ENCODE data around the gene KRI1. TPM values are rescaled to one million over a fixed set of nuclear protein-coding genes. Genes with fewer than 3 reads are reported as not detected.

Gene KRI1
- total RNA-seq, 1 donor from 2014 or later = 25.2 TPM

DNA sequence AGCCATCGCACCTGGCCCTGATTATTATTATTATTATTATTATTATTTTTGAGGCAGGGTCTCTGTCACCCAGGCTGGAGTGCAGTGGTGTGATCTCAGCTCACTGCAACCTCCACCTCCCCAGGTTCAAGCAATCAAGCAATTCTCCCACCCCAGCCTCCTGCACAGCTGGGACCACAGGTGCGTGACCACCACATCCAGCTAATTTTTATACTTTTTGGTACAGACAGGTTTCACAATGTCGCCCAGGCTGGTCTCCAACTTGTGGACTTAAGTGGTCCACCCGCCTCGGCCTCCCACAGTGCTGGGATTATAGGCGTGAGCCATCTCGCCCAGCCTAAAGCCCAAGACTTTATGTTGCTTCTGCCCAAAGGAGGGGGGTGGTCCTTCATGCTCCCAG is 27.3 kb upstream of the KRI1 start:
- Histone ChIP-seq H3K27me3 (ENCODE audit: low read depth) (no peaks in the 10 kb centered on the region), H3K36me3 (no peaks in the 10 kb centered on the region), H3K4me1 (peaks cover 43% of the 10 kb centered on the region), H3K4me3 (no peak overlapping the region), H3K9me3 (no peaks in the 10 kb centered on the region), H3K27ac (peak overlapping the region; percentile 49)
- TF ChIP-seq, protein P1, sequence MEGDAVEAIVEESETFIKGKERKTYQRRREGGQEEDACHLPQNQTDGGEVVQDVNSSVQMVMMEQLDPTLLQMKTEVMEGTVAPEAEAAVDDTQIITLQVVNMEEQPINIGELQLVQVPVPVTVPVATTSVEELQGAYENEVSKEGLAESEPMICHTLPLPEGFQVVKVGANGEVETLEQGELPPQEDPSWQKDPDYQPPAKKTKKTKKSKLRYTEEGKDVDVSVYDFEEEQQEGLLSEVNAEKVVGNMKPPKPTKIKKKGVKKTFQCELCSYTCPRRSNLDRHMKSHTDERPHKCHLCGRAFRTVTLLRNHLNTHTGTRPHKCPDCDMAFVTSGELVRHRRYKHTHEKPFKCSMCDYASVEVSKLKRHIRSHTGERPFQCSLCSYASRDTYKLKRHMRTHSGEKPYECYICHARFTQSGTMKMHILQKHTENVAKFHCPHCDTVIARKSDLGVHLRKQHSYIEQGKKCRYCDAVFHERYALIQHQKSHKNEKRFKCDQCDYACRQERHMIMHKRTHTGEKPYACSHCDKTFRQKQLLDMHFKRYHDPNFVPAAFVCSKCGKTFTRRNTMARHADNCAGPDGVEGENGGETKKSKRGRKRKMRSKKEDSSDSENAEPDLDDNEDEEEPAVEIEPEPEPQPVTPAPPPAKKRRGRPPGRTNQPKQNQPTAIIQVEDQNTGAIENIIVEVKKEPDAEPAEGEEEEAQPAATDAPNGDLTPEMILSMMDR (IDR thresholded peaks at IDR 0.05) = no peak
- DNase-seq (no peak), ATAC-seq (no peak)
- intact Hi-C loops (cut with DNase I) = no loop called here

DNA sequence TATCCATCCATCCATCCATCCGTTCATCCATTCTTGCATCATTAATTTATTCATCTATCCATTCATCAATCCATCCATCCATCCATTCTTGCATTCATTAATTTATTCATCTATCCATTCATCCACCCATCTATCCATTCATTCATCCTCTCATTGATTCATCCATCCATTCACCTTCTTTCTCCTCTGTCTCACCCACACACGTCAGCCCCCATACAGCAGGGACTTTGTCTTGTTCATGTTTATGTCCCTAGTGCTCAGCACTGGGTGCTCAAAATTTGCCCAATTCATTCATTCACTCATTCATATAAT is 22.0 kb upstream of the KRI1 start:
- Histone ChIP-seq H3K27me3 (ENCODE audit: low read depth) (no peaks in the 10 kb centered on the region), H3K4me3 (no peak overlapping the region), H3K4me1 (peaks cover 6% of the 10 kb centered on the region), H3K36me3 (no peaks in the 10 kb centered on the region), H3K27ac (no peak overlapping the region), H3K9me3 (no peaks in the 10 kb centered on the region)
- intact Hi-C loops (cut with DNase I) = loop anchor here (10.0 kb wide), 1 partner anchor 57 kb away; no protein-coding TSS in a partner anchor
- ATAC-seq = no peak
- TF ChIP-seq, protein P1 (IDR thresholded peaks at IDR 0.05) = no peak
- DNase-seq = no peak

DNA sequence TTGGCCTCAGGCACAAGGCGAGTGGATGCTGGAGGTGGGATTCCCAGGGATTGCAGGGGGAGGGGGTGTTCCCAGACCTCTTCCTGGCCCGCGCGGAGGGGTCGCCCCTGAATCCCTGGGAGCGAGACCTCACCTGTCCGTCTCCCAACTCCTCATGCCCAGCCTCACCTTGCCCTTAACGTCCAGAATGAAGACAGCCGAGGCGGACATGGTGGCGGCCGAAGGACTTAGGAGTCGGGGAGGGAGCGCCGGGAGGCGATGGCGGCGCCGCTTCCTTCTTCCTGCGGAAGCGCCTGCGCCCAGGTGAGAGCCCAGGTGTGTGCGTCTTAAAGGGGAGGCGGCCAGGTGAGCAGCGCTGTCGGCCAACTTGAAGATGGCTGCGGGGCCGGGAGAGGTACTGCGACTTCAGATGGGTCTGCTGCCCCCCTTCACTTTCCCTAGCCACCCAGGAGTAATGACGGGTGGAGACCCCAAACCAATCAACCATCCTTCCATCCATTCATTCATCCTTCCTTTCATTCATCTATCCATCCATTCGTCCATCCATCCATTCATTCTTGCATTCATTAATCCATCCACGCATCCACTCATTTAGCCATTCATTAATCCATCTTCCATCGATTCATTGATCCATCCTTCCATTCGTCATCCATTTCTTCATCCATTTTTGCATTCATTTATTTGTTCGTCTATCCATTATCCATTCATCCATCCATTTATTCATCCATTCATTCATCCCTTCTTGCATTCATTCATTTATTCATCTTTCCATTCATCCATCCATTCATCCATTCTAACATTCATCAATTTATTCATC is 21.4 kb upstream of the KRI1 start, which contains the start of gene AP1M2:
Gene AP1M2, minus strand, starts transcription at position 291 of the 817 bp plus-strand sequence. Its CDS starts 81 bp downstream, at position 210.
- Histone ChIP-seq H3K4me1 (peaks cover 6% of the 10 kb centered on the region), H3K4me3 (peak within 1 kb of the TSS; percentile 49), H3K27ac (peak within 1 kb of the TSS; percentile 20), H3K36me3 (no peaks in the 10 kb centered on the region), H3K27me3 (ENCODE audit: low read depth) (no peaks in the 10 kb centered on the region), H3K9me3 (no peaks in the 10 kb centered on the region)
- TF ChIP-seq, protein P1 (IDR thresholded peaks at IDR 0.05) = no peak
- DNase-seq (peak; percentile 73), ATAC-seq (peak; percentile 80 to 85)
- intact Hi-C loops (cut with DNase I) = loop anchor here (10.0 kb wide), 1 partner anchor 58 kb away; no protein-coding TSS in a partner anchor

DNA sequence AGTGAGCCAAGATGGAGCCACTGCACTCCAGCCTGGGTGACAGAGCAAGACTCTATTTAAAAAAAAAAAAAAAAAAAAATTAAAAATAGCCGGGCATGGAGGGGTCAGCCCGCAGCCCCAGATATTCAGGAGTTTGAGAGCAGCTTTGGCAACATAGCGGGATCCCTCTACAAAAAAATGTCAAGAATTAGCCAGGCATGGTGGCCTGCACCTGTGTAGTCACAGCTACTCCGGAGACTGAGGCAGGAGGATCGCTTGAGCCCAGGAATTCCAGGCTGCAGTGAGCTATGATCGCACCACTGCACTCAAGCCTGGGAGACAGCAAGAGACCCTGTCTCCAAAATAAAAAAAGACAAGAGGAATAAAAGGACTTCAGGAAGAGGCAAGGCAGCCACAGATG is 20.6 kb upstream of the KRI1 start:
- H3K9me3 ChIP-seq = no peaks in the 10 kb centered on the region
- intact Hi-C loops (cut with DNase I) = loop anchor here (10.0 kb wide), 1 partner anchor 58 kb away; no protein-coding TSS in a partner anchor
- TF ChIP-seq, protein P1 (IDR thresholded peaks at IDR 0.05) = no peak
- no peaks in the 10 kb centered on the region for H3K36me3 ChIP-seq
- H3K27ac ChIP-seq = peak overlapping the region; percentile 20
- H3K4me3 ChIP-seq = peak overlapping the region; percentile 49
- H3K4me1 ChIP-seq = peaks cover 2% of the 10 kb centered on the region
- peak in 1 of 2 donors; percentile 13 for ATAC-seq
- DNase-seq = no peak
- H3K27me3 ChIP-seq (ENCODE audit: low read depth) = no peaks in the 10 kb centered on the region

DNA sequence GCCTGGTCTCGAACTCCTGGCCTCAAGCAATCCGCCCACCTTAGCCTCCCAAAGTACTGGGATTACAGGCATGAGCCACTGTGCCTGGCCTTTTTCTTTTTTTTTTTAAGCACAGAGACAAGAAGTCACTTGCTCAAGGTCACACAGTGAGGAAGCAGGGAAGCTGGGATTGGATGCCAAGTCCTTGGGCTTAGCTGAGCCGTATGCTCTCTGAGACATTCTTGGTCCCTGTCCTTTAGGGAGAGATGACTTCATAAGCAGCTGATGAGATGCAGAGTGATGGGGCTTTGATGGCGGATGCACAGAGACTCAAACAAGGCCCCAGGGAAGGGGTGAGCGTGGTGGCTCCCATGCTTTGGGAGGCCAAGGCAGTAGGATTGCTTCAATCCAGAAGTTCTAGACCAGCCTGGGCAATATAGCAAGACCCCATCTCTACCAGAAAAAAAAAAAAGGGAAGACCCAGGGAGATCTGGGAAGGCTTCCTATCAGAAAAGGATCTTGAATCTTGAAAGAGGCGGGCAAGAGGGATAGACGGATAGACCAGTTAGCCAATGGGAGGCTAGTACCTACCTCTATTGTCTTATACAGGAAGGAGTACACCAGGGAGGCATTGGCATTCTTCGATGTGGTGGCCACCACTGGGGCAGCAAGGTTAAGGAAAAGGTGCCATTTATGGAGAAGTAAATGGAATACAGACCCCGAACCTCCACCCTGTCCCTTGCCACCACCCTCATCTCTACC is 17.4 kb upstream of the KRI1 start:
- H3K9me3 ChIP-seq = no peaks in the 10 kb centered on the region
- no peak overlapping the region for H3K27ac ChIP-seq
- no peaks in the 10 kb centered on the region for H3K27me3 ChIP-seq (ENCODE audit: low read depth)
- H3K36me3 ChIP-seq = peaks cover 6% of the 10 kb centered on the region
- peaks cover 4% of the 10 kb centered on the region for H3K4me1 ChIP-seq
- TF ChIP-seq, protein P1 (IDR thresholded peaks at IDR 0.05) = no peak
- intact Hi-C loops (cut with DNase I) = loop anchor here (10.0 kb wide), 1 partner anchor 62 kb away; no protein-coding TSS in a partner anchor
- DNase-seq = no peak
- no peak for ATAC-seq
- no peak overlapping the region for H3K4me3 ChIP-seq

All from lower lobe of right lung (tissue), 2 donors.